MCF 10A (cell line): ENCODE measurements around the gene FBXW12. TPM values are rescaled to one million over a fixed set of nuclear protein-coding genes. Genes with fewer than 3 reads are reported as not detected.

Experiments
- BruUV-seq: library from RNA; stranded (reverse); fragments of 400-500 nt; replicated peaks from 2 replicates; lab custom pipeline; 2021; lab: Mats Ljungman, UMichigan
- CTCF ChIA-PET: fragments of 300-600 bp; sonication (Branson Sonifier 250); formaldehyde crosslinking; extraction: SDS; loops from one replicate; lab custom pipeline; 2021; ENCODE audit warnings: antibody characterized with exemption, inconsistent platforms; lab: Yijun Ruan, JAX
- POLR2A ChIA-PET: fragments of 300-600, 350-650 bp; sonication (Branson Sonifier 250); formaldehyde crosslinking; extraction: SDS; loops from one replicate; lab custom pipeline; 2020; ENCODE audit warnings: antibody characterized with exemption, inconsistent platforms; lab: Yijun Ruan, JAX
- DNase-seq: peaks from one replicate; pipeline ENCODE4 v3.0.0-alpha.2; 2018; ENCODE audit not compliant: unreplicated experiment
- H3K27ac Mint-ChIP-seq: one replicate; pipeline ENCODE4 v1.8.0; 2022; ENCODE audit warnings: mild to moderate bottlenecking, low read depth, mixed read lengths; ENCODE audit not compliant: unreplicated experiment
- H3K27me3 Mint-ChIP-seq: one replicate; pipeline ENCODE4 v1.8.0; 2022; ENCODE audit warnings: mixed read lengths; ENCODE audit not compliant: insufficient read depth, unreplicated experiment
- H3K36me3 Mint-ChIP-seq: one replicate; pipeline ENCODE4 v1.8.0; 2022; ENCODE audit warnings: mild to moderate bottlenecking, moderate library complexity, mixed read lengths; ENCODE audit not compliant: insufficient read depth, unreplicated experiment
- H3K4me1 Mint-ChIP-seq: one replicate; pipeline ENCODE4 v1.8.0; 2022; ENCODE audit warnings: mixed read lengths; ENCODE audit not compliant: insufficient read depth, unreplicated experiment
- H3K4me3 Mint-ChIP-seq: one replicate; pipeline ENCODE4 v1.8.0; 2022; ENCODE audit warnings: mild to moderate bottlenecking, moderate library complexity, mixed read lengths; ENCODE audit not compliant: unreplicated experiment
- H3K9me3 Mint-ChIP-seq: one replicate; pipeline ENCODE4 v1.8.0; 2022; ENCODE audit warnings: mixed read lengths; ENCODE audit not compliant: unreplicated experiment
- intact Hi-C: fragments of 100-400 bp; cut with micrococcal nuclease; formaldehyde crosslinking; loops from 2 replicates; pipeline ENCODE4 v1.14.1; 2022
- total RNA-seq: library from RNA; stranded (reverse); gene quantifications from 2 replicates; pipeline ENCODE4 v1.2.3, GENCODE V29; 2022
- TF ChIP-seq, protein P1 (sequence below): fragments of 200-600 bp; IDR thresholded peaks from one replicate; pipeline ENCODE4 v1.8.0; 2022; ENCODE audit warnings: antibody characterized with exemption, mild to moderate bottlenecking; ENCODE audit not compliant: unreplicated experiment

Gene FBXW12
- total RNA-seq, 1 experiment from 2014 or later, result not detected

DNA sequence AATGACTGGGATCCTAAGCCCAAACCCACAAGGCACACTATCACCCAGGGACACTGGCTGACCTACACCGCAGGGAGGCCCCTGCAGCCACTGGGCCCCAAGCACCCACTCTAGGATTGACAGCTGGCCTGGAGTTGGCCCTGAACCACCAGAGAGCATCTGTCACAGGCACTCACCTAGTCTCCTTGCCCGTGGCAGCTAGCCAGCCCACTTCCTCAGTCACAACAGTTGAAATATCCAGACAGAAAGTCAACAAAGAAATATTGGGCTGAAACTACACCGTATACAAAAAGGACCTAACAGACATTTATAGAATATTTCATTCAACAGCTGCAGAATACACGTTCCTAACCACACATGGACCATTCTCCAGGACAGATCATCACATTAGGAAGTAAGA lies 33.4 kb upstream of the FBXW12 start:
- Mint-ChIP-seq H3K27ac (no peak overlapping the region), H3K9me3 (no peaks in the 10 kb centered on the region), H3K4me3 (no peak overlapping the region), H3K4me1 (no peaks in the 10 kb centered on the region), H3K36me3 (no peaks in the 10 kb centered on the region), H3K27me3 (peaks cover 10% of the 10 kb centered on the region)
- no peak for DNase-seq
- ChIA-PET POLR2A (interaction anchor here (0.9 kb wide), 1 partner anchor 10 kb away, joined by 4 read pairs; no protein-coding TSS in a partner anchor), CTCF (no interaction called here)
- intact Hi-C loops, result no loop called here
- BruUV-seq, result no TSS peak
- TF ChIP-seq, protein P1, sequence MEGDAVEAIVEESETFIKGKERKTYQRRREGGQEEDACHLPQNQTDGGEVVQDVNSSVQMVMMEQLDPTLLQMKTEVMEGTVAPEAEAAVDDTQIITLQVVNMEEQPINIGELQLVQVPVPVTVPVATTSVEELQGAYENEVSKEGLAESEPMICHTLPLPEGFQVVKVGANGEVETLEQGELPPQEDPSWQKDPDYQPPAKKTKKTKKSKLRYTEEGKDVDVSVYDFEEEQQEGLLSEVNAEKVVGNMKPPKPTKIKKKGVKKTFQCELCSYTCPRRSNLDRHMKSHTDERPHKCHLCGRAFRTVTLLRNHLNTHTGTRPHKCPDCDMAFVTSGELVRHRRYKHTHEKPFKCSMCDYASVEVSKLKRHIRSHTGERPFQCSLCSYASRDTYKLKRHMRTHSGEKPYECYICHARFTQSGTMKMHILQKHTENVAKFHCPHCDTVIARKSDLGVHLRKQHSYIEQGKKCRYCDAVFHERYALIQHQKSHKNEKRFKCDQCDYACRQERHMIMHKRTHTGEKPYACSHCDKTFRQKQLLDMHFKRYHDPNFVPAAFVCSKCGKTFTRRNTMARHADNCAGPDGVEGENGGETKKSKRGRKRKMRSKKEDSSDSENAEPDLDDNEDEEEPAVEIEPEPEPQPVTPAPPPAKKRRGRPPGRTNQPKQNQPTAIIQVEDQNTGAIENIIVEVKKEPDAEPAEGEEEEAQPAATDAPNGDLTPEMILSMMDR, result no peak

DNA sequence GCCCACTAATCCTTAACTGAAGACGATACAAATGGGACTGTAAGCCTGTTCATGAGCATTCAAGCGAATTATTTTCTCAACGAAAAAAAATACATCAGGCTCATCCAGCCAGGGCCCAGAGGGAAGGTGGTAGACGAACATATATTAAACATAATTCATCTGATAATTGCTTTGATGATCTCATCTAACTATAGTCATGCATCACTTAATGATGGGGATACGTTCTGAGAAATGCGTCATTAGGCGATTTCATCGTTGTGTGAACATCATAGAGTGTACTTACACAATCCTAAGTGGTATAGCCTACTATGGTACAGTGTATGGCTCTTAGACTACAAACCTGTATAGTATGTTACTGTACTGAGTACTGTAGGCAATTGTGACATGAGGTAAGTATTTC lies 28.6 kb upstream of the FBXW12 start:
- Mint-ChIP-seq H3K27me3 (no peaks in the 10 kb centered on the region), H3K36me3 (no peaks in the 10 kb centered on the region), H3K27ac (no peak overlapping the region), H3K4me3 (no peak overlapping the region), H3K4me1 (no peaks in the 10 kb centered on the region), H3K9me3 (no peaks in the 10 kb centered on the region)
- no TSS peak for BruUV-seq
- ChIA-PET POLR2A (interaction anchor here (1.1 kb wide), 1 partner anchor 56 kb away, joined by 3 read pairs; no protein-coding TSS in a partner anchor), CTCF (no interaction called here)
- no peak for DNase-seq
- intact Hi-C loops, result no loop called here
- TF ChIP-seq, protein P1, result no peak

DNA sequence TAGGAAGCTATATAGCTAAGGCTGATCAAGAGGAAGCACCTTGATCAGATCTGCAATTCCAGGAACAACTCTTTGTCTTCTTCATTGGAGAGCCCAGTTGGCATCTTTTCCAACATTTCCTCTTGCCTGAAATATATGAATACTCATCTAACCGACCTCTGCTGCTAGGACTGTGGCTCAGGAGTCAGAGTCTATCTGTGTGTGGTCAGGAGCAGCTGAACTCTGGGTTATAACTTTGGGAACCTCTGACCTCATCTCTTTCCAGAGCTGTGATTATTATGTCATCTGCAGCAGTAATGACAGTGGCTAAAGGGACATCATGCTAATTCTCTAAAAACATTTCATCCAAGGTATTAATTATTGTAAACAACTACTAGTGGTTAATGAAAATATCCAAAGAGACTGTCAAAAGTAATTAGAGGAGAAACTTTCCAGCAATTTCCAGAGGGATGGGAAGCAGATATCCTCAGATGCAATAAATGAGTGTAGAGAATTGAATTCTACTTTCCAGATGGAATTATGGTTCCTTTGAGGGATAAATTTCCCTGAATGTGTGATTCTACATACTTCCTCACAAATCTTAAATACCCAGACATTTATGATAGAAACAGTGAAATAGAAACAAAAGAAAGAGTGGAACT lies 27.0 kb upstream of the FBXW12 start:
- no TSS peak for BruUV-seq
- CTCF ChIA-PET, result no interaction called here

DNA sequence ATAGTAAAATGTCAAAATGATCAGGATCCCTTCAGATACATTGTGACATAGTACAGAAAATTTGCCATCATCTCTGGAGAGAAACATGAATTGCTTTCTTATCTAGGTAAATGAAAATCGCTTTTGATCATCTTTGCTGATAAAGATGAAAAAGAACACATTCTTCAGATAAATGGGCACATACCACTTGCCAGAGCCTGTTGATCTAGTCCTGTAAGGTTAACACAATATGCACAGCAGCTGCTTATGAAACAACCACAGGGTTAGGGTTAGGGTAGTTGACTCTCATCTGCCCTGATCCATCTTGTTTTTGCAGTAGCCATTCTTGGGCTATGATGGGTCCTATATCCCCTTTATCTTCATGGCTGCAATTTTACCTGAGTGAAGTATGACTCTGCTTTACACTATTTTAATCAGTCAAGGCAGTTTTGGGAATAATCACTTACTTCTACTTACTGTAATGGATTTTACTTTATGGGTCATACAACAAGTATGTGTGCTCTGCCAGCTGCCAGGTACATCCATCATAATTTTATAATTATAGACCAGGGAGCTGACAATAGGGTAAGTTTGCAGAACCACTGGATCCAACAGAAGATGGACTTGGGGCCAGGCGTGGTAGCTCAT lies 26.0 kb upstream of the FBXW12 start:
- Mint-ChIP-seq H3K27me3 (no peaks in the 10 kb centered on the region), H3K9me3 (no peaks in the 10 kb centered on the region), H3K36me3 (no peaks in the 10 kb centered on the region), H3K27ac (no peak overlapping the region), H3K4me3 (no peak overlapping the region), H3K4me1 (no peaks in the 10 kb centered on the region)
- DNase-seq, result no peak
- POLR2A ChIA-PET, result no interaction called here
- TF ChIP-seq, protein P1, result no peak
- CTCF ChIA-PET, result interaction anchor here (0.8 kb wide), 1 partner anchor 55 kb away, joined by 3 read pairs; no protein-coding TSS in a partner anchor
- intact Hi-C loops, result no loop called here
- BruUV-seq, result no TSS peak

More for the DNA sequence above, 27.0 kb upstream of the FBXW12 start:
- TF ChIP-seq, protein P1, result no peak
- no peaks in the 10 kb centered on the region for H3K36me3 Mint-ChIP-seq
- H3K9me3 Mint-ChIP-seq, result no peaks in the 10 kb centered on the region
- no peaks in the 10 kb centered on the region for H3K4me1 Mint-ChIP-seq
- no peaks in the 10 kb centered on the region for H3K27me3 Mint-ChIP-seq
- H3K27ac Mint-ChIP-seq, result no peak overlapping the region
- intact Hi-C loops, result no loop called here
- POLR2A ChIA-PET, result no interaction called here
- no peak overlapping the region for H3K4me3 Mint-ChIP-seq
- no peak for DNase-seq
